HG03354 (cell line): ENCODE measurements around the gene RBFOX1.

ENCODE experiments used
- ATAC-seq: cut with Tn5 transposase; IDR thresholded peaks from one replicate; pipeline ENCODE4 v1.9.1; 2021; ENCODE audit warnings: mild to moderate bottlenecking; ENCODE audit not compliant: unreplicated experiment, poor library complexity, severe bottlenecking

The RBFOX1 gene

DNA sequence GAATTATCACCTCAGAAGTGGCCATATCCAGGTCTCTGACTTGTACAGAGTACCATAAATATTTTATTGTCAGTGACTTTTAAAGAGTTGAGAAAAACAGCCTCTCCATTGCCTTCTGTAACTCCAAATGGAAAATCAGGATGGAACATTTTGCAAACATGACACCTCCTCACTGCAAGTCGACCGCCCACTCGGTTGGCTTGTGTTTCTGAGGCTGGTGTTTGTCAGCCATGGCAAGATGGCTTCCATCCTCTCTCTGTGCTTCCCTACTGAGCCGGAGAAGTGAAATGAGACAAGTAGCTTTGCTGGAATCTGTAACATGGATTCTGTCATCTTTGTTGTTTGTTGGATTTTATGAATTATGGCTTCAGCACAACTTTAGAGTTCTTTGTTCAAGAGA lies 172.8 kb downstream of the RBFOX1 start:
- no peak for ATAC-seq

DNA sequence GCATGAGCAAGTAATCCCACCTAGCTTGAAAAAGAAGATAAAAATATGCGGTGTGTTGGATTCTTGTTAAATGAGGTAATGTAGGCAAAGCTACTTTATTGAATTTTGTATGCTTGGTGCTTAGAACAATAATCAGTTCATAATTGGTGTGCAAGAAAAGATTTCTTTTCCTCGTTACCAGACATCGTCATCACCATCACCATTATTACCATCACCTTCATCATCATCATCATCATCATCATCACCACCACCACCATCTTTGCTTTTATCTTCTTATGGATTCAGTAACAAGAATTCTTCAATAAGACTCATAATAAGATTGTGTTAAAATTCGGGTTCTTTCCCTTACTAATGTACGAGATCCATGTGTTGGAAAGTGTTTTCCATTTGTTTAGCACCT lies 173.7 kb downstream of the RBFOX1 start:
- ATAC-seq = no peak

DNA sequence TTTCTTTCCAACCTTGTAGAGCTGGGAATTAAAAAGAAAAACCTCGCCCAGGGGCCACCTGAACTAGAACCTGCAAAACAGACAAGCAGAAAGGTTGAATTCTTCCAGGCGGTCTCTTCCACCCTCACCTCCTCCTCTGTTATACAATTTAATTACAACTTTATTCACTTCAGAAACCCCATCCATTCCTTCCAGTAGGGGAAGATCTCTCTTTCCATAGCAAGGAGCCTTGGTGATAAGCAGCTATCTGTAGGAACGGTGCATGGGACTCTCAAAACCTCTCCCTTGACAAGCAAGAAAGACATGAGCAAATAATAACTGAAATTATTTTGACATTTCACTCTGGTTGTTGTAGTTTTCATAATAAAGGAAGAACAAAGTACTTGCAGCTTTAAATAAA lies 176.0 kb downstream of the RBFOX1 start:
- ATAC-seq = no peak

DNA sequence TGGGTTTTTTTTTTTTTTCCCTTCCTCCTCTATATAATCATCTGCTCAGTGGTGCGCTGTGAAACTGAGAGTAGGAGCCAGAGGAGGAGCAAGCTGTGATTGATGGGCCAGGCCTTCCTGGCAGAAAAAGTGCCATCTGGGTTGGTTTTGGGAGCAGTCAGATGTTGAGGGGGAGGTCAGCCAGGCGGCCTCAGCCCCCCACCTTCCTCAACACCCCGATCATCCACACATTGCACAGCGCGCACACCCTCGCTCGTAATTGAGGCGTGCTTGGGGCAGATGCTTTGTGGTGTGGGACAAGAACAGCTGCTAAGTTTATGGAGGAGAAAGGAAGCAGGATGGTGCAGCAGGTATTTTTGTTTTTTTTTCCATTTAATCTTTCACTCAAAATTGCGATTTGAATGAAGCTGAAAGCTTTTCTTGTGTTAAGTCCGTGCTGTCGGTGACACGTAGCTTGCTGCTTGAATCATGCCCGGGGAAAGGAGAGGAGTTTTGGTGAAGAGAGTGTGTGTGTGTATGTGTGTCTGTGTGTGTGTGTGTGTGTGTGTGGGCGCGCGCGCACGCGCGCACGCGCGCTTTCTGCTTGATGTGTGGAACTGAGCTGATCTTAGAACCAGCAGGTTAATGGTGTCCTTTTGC lies 177.4 kb downstream of the RBFOX1 start:
- no peak for ATAC-seq

DNA sequence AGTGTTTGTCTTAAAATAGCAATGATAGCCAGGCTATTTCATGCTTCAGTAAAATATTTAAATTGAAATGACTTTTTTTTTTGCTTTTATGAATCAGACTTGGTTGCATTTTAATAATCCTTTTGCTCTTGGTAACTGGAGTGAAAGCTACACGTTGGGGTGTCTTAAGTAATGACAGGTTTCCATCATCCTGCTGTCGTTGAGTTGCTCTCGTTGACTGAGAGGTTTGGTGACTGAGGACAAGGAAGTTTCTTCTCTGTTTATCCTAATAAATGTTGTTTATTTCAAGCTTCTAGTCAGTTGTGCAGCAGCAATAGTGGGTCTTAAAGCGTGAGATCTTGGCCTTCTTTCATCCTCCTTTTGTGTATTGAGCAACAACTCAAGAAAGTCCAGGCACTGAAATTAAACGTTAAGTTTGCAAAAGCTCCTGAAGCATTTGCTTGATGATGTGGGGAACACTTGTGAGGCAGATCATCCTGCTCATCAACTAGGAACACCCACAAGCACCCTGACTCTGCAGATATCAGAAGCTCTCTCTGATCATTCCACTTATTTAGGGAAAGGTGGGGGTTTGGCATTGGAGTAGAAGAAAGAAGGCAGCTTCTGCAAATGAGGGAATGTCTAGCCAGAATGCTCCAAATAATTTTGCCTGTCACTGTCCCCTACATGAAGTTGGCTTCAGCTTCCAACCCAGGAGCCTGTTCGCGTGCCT lies 179.1 kb downstream of the RBFOX1 start:
- ATAC-seq = no peak

DNA sequence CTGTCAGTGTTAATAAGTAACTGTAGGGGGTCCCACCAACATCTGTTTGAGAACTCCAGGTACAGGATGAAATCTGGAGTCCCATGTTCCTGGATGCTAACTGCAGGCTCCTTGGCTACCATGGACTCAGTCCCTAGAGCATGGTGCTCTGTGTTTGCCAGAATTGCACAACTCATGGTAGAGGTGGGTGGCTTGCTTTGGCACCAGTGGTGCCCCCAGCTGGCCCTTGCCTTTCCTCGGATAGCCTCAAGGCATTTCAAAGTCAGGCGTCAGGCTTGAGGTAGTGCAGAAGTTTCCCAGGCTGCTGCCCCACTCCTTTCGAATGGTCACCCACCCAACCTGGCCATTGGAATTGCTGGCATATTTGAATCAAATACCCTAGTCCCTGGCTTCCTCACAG lies 179.9 kb downstream of the RBFOX1 start:
- ATAC-seq = no peak

DNA sequence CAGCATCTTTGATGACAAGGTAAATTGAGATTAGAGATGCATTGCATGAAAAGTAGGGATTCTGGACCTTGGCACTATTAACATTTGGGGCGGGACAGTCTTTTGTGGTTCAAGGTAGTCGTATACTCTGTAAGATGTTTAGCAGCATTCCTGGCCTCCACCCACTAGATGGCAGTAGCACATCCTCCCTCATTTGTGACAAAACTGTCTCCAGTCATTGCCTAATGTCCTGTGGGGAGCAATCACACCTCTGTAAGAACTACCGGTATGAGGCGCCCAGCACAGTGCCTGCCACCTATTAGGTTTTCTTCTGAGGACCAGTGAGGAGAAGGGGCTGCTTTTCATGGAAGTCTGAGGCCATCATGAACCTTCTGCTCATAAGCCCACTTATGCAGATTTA lies 180.8 kb downstream of the RBFOX1 start:
- ATAC-seq = no peak

DNA sequence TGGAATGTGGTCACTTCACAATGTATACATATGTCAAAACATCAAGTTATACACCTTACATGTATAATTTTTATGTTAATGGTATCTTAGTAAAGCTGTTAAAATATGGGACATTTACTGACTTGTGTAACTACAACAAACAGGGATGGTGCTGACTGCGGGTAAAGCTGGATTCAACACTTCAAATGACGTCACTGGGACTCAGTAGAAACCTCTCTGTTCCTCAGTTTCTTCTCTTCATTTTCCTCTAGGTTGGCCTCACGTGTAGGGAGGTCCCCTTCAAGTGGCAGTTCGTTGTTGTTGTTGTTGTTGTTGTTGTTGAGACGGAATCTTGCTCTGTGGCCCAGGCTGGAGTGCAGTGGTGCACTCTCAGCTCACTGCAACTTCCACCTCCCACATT lies 182.9 kb downstream of the RBFOX1 start:
- ATAC-seq = no peak

DNA sequence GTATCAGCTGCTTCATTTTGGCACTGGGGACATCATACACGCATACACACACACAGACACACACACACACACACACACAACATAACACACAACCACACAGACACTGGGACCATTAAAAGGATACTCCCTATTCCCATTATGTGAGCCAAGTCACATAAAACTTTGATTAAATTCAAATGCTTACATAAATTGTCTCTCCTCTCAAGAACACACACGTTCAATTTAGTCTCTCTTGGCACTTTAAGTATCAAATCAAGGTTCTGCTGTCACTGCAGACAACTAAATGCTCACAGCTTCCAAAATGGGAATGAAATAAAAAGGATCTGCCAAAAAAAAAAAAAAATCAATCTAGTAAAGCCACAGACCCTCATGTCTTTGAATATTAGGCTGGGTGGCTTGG lies 184.9 kb downstream of the RBFOX1 start:
- ATAC-seq = no peak

DNA sequence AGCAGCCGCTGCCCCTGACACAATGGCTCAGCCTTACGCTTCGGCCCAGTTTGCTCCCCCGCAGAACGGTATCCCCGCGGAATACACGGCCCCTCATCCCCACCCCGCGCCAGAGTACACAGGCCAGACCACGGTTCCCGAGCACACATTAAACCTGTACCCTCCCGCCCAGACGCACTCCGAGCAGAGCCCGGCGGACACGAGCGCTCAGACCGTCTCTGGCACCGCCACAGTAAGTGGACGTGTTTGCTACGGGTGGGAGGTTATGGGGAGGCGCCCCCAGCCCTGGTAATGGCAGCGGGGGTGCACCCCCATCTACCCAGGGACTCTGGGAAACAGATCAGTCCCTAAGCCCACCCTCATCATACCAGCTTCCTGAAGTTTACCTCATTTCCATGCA lies 185.5 kb downstream of the RBFOX1 start:
- ATAC-seq = no peak

DNA sequence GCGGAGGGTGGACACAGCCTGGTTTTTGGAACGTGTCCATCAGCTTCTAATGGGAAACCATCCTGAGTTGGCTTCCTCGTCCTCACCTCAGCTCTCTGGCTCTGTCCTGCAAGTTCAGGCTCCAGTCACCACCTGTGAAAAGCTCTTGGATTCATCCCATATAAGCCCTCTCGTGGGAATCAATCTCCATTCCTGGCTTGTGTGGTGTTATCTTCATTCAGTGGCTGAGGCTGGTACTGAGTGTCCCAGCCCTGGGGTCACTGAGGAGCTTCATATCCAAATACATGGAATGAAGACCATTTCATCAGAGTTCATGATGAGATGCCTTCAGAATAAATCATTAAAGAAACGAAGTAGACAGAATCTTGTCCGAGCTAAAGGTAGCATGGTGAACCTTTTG lies 189.2 kb downstream of the RBFOX1 start:
- ATAC-seq = no peak

DNA sequence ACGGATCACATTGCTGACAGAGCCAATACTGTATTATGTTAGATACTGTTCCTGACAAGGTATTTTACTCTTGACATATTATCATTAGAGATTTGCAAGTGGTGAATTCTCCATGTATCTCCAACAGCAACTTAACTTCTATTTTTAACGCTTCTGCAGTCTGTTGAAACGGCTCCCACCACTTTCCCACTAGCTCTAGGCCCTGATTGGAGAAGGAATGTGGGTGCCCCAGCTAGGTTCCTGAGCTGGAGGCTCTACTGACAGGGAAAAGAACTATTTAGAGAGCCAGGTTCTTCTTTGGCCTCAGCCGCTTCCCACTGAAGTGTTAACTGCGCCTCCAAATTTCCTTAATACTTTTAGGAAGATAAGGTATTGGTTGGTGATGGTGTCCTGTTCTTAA lies 191.8 kb downstream of the RBFOX1 start:
- no peak for ATAC-seq

DNA sequence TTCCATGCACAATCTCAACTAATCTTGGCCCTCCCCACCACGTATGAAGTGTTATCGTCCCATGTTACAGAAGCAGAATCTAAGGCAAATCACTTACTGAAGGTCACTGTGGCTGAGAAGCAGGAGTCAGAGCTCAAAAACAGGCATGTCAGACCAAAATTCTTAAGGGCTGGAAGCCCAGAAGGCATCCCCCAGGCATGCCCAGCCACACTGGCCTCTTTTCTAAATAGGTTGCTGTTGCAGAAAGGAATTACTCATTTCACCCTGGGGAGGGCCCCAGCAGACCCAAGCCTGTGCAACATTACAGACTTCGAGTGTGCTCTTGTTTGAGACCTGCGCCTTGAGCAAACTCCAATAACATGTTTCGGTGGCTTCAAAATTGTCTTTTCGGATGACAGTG lies 194.1 kb downstream of the RBFOX1 start:
- no peak for ATAC-seq

DNA sequence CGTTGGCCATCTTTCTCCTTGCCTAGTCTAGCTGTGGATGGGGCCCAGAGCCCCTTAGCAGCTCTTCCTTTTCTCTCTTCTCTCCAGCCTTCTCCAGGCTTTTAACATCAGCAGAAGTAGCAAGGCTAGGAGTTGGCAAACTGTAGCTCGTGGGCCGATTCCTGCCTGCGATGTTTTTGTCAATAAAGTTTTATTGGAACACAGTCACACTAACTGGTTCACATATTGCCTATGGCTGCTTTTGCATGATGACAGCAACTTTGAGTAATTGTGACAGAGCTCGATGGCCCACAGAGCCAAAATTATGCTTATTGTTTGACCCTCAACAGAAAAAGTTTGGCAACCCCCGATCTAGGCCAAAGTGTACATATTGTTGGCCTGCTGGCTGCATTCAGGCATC lies 199.9 kb downstream of the RBFOX1 start:
- ATAC-seq = no peak

DNA sequence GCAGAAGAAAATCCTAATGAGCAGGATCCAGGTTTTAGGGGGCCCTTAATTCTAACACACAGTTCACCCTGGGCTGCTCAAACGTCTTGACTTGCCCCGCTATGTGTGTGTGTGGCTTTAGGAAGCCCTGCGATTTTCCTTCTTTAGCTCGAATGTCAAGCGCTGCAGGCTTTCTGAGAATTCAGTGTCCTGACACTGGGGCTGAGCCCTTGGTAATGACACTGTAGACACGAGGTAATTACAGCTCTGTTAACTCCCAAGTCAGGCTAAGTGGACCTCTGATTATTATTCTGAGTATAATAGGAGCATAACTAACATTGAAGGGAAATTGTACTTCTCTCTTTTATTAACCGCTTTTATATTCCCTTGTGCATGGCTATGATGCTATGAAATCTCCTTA lies 202.1 kb downstream of the RBFOX1 start:
- no peak for ATAC-seq

DNA sequence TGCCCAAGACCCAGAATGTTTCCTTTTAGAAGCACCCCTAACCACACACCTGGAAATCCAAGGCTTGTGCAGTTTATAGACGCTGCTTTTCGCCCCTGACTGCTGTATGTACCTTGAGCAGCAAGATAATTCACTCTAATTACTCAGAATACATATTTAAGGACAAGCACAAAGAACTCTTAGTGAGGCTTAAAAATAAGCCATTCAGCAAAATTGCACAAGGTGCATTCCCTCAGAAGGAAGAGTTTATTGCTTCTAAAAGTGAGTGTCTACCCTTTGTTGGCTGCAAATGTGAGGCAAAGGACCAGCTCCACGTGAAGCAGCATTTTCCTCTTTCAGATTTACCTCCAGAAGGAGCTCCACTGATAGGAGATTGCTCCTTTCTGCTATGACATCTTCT lies 208.4 kb downstream of the RBFOX1 start:
- ATAC-seq = no peak

DNA sequence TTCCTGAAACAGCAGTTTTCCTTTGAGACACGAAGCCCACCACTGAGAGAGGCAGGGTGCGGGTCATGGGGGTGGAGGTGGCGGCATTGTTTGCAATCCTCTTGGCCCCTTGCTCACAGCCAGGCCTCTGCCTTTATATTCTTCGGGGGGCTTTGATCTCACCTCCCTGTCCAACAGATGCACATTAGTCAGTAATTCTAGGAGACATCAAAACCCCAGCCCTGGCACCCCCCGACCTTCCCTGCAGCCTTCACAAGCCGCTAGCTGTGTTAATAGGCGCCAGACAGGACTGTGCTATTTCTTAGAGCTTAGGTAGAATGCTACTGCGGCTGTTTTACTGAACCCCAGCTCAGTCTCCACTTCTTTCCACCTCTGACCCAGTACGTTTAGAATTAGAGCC lies 212.6 kb downstream of the RBFOX1 start:
- no peak for ATAC-seq

DNA sequence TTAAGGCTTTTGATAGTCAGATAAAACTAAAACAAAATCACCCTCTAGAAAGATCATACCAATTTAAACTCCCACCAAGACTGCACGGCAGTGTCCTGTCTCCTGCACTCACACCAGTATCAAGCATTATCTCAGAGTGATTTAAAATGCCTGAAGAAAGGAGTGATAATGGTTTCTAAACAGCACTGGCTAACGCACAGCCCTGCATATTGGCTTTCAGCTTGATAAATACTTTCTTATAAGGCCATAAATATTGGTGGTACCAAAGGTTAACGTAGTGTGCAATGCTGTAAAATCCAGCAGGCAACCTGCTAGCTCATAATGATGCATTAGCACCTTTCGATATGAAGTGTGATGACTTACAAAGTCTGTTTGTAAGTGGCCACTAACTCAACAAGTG lies 214.3 kb downstream of the RBFOX1 start:
- no peak for ATAC-seq

DNA sequence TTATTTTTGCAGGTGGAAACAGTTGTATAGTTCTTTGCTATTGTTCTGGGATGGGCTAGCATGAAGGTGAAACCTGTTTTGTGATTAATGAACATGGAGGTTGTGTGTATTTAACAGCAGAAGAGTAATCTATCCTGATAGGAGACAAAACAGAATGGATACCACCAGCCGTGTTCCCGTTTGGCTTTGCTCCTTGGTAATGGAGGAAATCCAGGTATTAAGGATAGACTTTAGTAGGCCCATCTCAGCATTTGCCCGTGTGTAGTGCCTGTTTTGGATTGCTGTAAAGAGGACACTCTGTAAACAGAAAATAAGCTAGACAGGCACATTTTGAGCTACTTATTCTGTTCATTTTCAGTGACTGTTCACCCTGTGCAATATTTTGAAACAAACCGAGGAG lies 215.1 kb downstream of the RBFOX1 start:
- ATAC-seq = no peak

DNA sequence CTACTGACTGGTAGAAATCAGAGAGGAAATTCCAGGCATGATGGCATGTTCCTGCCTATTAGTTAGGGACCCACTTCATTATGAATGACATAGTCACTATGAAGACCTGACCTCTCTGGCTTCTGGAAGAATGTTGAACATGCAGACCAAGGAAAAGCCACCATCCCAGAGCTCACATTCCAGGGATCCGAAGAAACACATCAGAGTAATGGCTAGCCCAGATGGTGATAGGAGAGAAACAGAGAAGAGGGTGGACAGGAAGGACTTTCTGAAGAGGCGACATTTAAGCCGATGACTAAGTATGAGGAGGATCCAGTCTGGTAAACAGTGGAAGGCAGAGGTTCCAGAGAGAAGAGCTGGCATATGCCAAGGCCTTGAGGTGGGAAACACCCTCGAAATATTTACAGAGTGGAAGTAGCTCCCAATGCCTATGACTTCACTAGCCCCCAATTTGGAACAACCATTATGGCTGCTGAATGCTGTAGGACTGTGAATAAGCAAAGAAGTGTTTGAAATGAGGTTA lies 216.2 kb downstream of the RBFOX1 start:
- no peak for ATAC-seq

DNA sequence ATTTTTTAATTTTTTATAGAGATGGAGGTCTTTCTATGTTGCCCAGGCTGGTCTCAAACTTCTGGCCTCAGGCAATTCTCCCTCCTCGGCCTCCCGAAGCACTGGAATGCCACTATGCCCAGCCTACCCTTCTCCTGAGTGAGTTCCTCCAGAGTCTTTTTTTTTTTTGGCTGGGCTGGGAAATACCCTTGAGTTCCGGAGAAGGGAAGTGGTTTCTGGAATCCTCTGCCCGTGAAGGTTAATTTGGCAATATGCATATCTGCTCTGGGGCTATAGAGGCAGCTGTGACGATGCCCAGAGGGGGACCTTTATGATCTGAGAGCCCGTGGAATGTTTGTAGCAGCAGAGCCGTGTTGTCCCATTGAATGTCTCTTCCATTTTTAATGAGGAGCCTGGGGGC lies 217.5 kb downstream of the RBFOX1 start:
- ATAC-seq = no peak

DNA sequence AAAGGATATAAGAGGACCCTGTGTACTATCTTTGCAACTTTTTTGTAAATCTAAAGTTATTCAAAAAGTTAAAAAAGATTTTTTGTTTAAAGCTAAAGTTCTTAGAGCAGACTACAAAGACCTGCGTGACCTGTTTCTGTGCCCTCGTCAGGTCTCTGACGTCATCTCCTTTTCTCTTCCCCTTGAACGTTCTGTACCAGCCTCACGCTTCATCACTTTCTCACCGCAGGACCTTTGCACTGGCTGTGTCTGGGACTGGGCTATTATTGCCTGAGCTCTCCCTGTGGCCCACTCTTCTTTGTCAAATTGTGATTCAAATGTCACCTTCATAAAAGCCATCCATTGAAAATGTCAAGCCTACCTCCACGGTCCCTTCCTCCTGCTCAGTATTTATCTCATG lies 222.8 kb downstream of the RBFOX1 start:
- ATAC-seq = no peak
